GM23338 (cell line): ENCODE measurements around the gene DLGAP3. TPM values are rescaled to one million over a fixed set of nuclear protein-coding genes. Genes with fewer than 3 reads are reported as not detected.

Experiments
- ATAC-seq: fragments of 200-7000 bp; cut with Tn5 transposase; 3 replicates; pipeline ENCODE4 v1.9.1; 2020
- DNase-seq: peaks from one replicate; pipeline ENCODE4 v3.0.0-alpha.2; 2015; ENCODE audit warnings: low spot score
- H2AFZ ChIP-seq: fragments of 200-600 bp; sonication (generic); 2 replicates; pipeline ENCODE4 v1.8.0; 2016; ENCODE audit warnings: antibody characterized with exemption, mild to moderate bottlenecking, moderate library complexity
- H3F3A ChIP-seq: fragments of 200-600 bp; sonication (generic); replicated peaks from 2 replicates; pipeline ENCODE4 v1.8.0; 2017; ENCODE audit warnings: antibody characterized with exemption, mixed run types, low read depth
- H3K27ac ChIP-seq: fragments of 200-600 bp; sonication (generic); 2 replicates; pipeline ENCODE4 v1.6.1; 2016; ENCODE audit warnings: low read depth
- H3K27me3 ChIP-seq: fragments of 200-600 bp; sonication (generic); 2 replicates; pipeline ENCODE4 v1.8.0; 2016; ENCODE audit warnings: mild to moderate bottlenecking, mixed run types, moderate library complexity; ENCODE audit not compliant: insufficient read depth
- H3K36me3 ChIP-seq: fragments of 200-600 bp; sonication (generic); 2 replicates; pipeline ENCODE4 v1.8.0; 2016; ENCODE audit warnings: mild to moderate bottlenecking; ENCODE audit not compliant: insufficient read depth
- H3K4me1 ChIP-seq: fragments of 200-600 bp; sonication (generic); 2 replicates; pipeline ENCODE4 v1.8.0; 2016; ENCODE audit warnings: mild to moderate bottlenecking, moderate library complexity; ENCODE audit not compliant: insufficient read depth
- H3K4me2 ChIP-seq: fragments of 200-600 bp; sonication (generic); 2 replicates; pipeline ENCODE4 v1.7.1; 2017; ENCODE audit warnings: mixed run types
- H3K4me3 ChIP-seq: fragments of 200-600 bp; sonication (generic); 2 replicates; pipeline ENCODE4 v1.6.1; 2016; ENCODE audit warnings: mixed run types
- H3K79me2 ChIP-seq: fragments of 200-600 bp; sonication (generic); replicated peaks from 2 replicates; pipeline ENCODE4 v1.8.0; 2017; ENCODE audit warnings: mild to moderate bottlenecking; ENCODE audit not compliant: insufficient read depth
- H3K9me2 ChIP-seq: fragments of 200-600 bp; sonication (generic); 2 replicates; pipeline ENCODE4 v1.8.0; 2017; ENCODE audit not compliant: insufficient read depth
- H4K20me1 ChIP-seq: fragments of 200-600 bp; sonication (generic); replicated peaks from 2 replicates; pipeline ENCODE4 v1.8.0; 2017; ENCODE audit warnings: mild to moderate bottlenecking; ENCODE audit not compliant: insufficient read depth
- H3K27ac Mint-ChIP-seq: 2 replicates; pipeline ENCODE4 v1.8.0; 2020; ENCODE audit warnings: inconsistent platforms, mild to moderate bottlenecking, moderate library complexity, mixed read lengths
- H3K27me3 Mint-ChIP-seq: 3 replicates; pipeline ENCODE4 v1.8.0; 2022; ENCODE audit warnings: low read depth, mild to moderate bottlenecking, moderate library complexity, mixed read lengths, inconsistent platforms; ENCODE audit not compliant: insufficient read depth, poor library complexity
- H3K36me3 Mint-ChIP-seq: 3 replicates; pipeline ENCODE4 v1.8.0; 2021; ENCODE audit warnings: low read depth, mild to moderate bottlenecking, inconsistent platforms, moderate library complexity, mixed read lengths
- H3K4me1 Mint-ChIP-seq: 3 replicates; pipeline ENCODE4 v1.8.0; 2020; ENCODE audit warnings: mild to moderate bottlenecking, inconsistent platforms, mixed read lengths
- H3K4me3 Mint-ChIP-seq: 3 replicates; pipeline ENCODE4 v1.8.0; 2021; ENCODE audit warnings: moderate library complexity, mild to moderate bottlenecking, inconsistent platforms, mixed read lengths
- H3K9me3 Mint-ChIP-seq: 3 replicates; pipeline ENCODE4 v1.8.0; 2020; ENCODE audit warnings: moderate library complexity, mild to moderate bottlenecking, inconsistent platforms, mixed read lengths
- CREB1 ChIP-seq: fragments of 250-450 bp; sonication (Bioruptor Pico); IDR thresholded peaks from 2 replicates; pipeline ENCODE4 v1.5.0; 2020; ENCODE audit warnings: low read depth, mild to moderate bottlenecking, moderate library complexity
- EZH2 ChIP-seq: fragments of 200-600 bp; sonication (generic); IDR thresholded peaks from one replicate; pipeline ENCODE4 v1.8.0; 2017; ENCODE audit warnings: antibody characterized with exemption, mild to moderate bottlenecking, low read depth; ENCODE audit not compliant: unreplicated experiment
- EZH2phosphoT487 ChIP-seq: fragments of 200-600 bp; sonication (generic); IDR thresholded peaks from one replicate; pipeline ENCODE4 v1.8.1; 2018; ENCODE audit warnings: antibody characterized with exemption; ENCODE audit not compliant: unreplicated experiment
- JUNB ChIP-seq: IDR thresholded peaks from one replicate; pipeline ENCODE4 v1.6.1; 2016; ENCODE audit warnings: antibody characterized with exemption; ENCODE audit not compliant: unreplicated experiment
- NANOG ChIP-seq: IDR thresholded peaks from 2 replicates; pipeline ENCODE4 v1.6.1; 2016; ENCODE audit warnings: antibody characterized with exemption, borderline replicate concordance
- POLR2AphosphoS5 ChIP-seq: IDR thresholded peaks from 2 replicates; pipeline ENCODE4 v1.6.1; 2016; ENCODE audit warnings: antibody characterized with exemption, low read depth
- STAT1 ChIP-seq: IDR thresholded peaks from one replicate; pipeline ENCODE4 v1.6.1; 2016; ENCODE audit warnings: antibody characterized with exemption; ENCODE audit not compliant: unreplicated experiment
- ZNF114 ChIP-seq: fragments of 250-450 bp; sonication (Bioruptor Pico); IDR thresholded peaks from 2 replicates; pipeline ENCODE4 v1.5.0; 2020; ENCODE audit warnings: mild to moderate bottlenecking, moderate library complexity
- ZNF331 ChIP-seq: fragments of 250-450 bp; sonication (Bioruptor Pico); IDR thresholded peaks from 2 replicates; pipeline ENCODE4 v1.5.0; 2020; ENCODE audit warnings: low read depth, mild to moderate bottlenecking, moderate library complexity
- polyA plus RNA-seq: library from polyadenylated mRNA; unstranded; fragments of >200 nt; fragmentation: Nextera tagmentation; extraction: Ambion mirVana; gene quantifications from 2 replicates; pipeline ENCODE4 v1.2.1, GENCODE V29; 2016
- total RNA-seq: library from RNA; depleted of rRNA; stranded (reverse); fragments of >200 nt; shearing (Covaris generic); gene quantifications from 2 replicates; pipeline ENCODE4 v1.2.3, GENCODE V29; 2014
- TF ChIP-seq, protein P1 (sequence below), 2 experiments: fragments of 200-600 bp in 1 of 2; sonication (generic) in 1 of 2; conservative IDR thresholded peaks; 2 replicates each; pipeline versions ENCODE4 v1.5.1 to v1.6.1; 2016 to 2017; ENCODE audit warnings: antibody characterized with exemption in 2 of 2, low read depth in 2 of 2, mild to moderate bottlenecking in 2 of 2, moderate library complexity in 1 of 2
- TF ChIP-seq, protein P2 (sequence below): IDR thresholded peaks from 2 replicates; pipeline ENCODE4 v1.6.1; 2016; ENCODE audit warnings: antibody characterized with exemption
- TF ChIP-seq, protein P3 (sequence below): fragments of 250-450 bp; sonication (Bioruptor Pico); IDR thresholded peaks from 2 replicates; pipeline ENCODE4 v1.5.0; 2020; ENCODE audit warnings: mild to moderate bottlenecking, moderate library complexity
- TF ChIP-seq, protein P4 (sequence below): IDR thresholded peaks from one replicate; pipeline ENCODE4 v1.6.1; 2018; ENCODE audit warnings: antibody characterized with exemption; ENCODE audit not compliant: unreplicated experiment

Gene DLGAP3
- total and polyA plus RNA-seq, 2 experiments from 2014 or later: 7.1 to 13.7 TPM

DNA sequence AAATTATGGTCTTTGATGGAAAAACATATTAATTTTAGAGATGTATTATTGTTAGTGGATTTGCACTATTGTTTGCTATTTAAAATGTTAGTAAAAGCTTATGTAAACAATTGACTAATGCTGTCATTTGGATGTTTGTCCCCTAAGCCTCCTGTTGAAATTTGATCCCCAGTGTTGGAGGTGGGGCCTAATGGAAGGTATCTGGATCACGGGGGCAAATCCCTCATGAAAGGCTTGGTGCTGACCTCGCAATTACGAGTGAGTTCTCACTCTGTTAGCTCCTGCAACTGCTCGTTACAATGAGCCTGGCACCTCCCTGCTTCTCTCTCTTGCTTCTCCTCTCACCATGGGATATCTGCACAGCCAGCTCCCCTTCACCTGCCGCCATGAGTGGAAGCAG is 41.4 kb upstream of the DLGAP3 start:
- Histone ChIP-seq H3K4me1 (peaks cover 13% of the 10 kb centered on the region), H3K4me3 (no peak overlapping the region), H3K27me3 (no peaks in the 10 kb centered on the region; the same call in 1 of the 2 replicates), H3K27ac (no peak overlapping the region), H3K4me2 (0 out of 2 replicates have a peak overlapping the region, but pooled peaks have one; percentile 27), H3K36me3 (0 out of 2 replicates have a peak, but pooled peaks cover 4% of the 10 kb centered on the region), H2AFZ (no peak overlapping the region), H3K9me2 (no peaks in the 10 kb centered on the region), H4K20me1 (no peaks in the 10 kb centered on the region), H3K79me2 (no peaks in the 10 kb centered on the region), H3F3A (no peaks in the 10 kb centered on the region)
- TF ChIP-seq, protein P1, sequence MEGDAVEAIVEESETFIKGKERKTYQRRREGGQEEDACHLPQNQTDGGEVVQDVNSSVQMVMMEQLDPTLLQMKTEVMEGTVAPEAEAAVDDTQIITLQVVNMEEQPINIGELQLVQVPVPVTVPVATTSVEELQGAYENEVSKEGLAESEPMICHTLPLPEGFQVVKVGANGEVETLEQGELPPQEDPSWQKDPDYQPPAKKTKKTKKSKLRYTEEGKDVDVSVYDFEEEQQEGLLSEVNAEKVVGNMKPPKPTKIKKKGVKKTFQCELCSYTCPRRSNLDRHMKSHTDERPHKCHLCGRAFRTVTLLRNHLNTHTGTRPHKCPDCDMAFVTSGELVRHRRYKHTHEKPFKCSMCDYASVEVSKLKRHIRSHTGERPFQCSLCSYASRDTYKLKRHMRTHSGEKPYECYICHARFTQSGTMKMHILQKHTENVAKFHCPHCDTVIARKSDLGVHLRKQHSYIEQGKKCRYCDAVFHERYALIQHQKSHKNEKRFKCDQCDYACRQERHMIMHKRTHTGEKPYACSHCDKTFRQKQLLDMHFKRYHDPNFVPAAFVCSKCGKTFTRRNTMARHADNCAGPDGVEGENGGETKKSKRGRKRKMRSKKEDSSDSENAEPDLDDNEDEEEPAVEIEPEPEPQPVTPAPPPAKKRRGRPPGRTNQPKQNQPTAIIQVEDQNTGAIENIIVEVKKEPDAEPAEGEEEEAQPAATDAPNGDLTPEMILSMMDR (conservative IDR thresholded peaks at IDR 0.05; ENCODE audit: low read depth in 2 of 2): no peak
- TF ChIP-seq STAT1 (no peak), NANOG (no peak), EZH2 (no peak), ZNF114 (CRISPR knock-in tag) (no peak), POLR2AphosphoS5 (no peak), JUNB (no peak), CREB1 (no peak), EZH2phosphoT487 (no peak), ZNF331 (CRISPR knock-in tag) (no peak)
- TF ChIP-seq, protein P2, sequence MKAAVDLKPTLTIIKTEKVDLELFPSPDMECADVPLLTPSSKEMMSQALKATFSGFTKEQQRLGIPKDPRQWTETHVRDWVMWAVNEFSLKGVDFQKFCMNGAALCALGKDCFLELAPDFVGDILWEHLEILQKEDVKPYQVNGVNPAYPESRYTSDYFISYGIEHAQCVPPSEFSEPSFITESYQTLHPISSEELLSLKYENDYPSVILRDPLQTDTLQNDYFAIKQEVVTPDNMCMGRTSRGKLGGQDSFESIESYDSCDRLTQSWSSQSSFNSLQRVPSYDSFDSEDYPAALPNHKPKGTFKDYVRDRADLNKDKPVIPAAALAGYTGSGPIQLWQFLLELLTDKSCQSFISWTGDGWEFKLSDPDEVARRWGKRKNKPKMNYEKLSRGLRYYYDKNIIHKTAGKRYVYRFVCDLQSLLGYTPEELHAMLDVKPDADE: no peak
- TF ChIP-seq, protein P3, sequence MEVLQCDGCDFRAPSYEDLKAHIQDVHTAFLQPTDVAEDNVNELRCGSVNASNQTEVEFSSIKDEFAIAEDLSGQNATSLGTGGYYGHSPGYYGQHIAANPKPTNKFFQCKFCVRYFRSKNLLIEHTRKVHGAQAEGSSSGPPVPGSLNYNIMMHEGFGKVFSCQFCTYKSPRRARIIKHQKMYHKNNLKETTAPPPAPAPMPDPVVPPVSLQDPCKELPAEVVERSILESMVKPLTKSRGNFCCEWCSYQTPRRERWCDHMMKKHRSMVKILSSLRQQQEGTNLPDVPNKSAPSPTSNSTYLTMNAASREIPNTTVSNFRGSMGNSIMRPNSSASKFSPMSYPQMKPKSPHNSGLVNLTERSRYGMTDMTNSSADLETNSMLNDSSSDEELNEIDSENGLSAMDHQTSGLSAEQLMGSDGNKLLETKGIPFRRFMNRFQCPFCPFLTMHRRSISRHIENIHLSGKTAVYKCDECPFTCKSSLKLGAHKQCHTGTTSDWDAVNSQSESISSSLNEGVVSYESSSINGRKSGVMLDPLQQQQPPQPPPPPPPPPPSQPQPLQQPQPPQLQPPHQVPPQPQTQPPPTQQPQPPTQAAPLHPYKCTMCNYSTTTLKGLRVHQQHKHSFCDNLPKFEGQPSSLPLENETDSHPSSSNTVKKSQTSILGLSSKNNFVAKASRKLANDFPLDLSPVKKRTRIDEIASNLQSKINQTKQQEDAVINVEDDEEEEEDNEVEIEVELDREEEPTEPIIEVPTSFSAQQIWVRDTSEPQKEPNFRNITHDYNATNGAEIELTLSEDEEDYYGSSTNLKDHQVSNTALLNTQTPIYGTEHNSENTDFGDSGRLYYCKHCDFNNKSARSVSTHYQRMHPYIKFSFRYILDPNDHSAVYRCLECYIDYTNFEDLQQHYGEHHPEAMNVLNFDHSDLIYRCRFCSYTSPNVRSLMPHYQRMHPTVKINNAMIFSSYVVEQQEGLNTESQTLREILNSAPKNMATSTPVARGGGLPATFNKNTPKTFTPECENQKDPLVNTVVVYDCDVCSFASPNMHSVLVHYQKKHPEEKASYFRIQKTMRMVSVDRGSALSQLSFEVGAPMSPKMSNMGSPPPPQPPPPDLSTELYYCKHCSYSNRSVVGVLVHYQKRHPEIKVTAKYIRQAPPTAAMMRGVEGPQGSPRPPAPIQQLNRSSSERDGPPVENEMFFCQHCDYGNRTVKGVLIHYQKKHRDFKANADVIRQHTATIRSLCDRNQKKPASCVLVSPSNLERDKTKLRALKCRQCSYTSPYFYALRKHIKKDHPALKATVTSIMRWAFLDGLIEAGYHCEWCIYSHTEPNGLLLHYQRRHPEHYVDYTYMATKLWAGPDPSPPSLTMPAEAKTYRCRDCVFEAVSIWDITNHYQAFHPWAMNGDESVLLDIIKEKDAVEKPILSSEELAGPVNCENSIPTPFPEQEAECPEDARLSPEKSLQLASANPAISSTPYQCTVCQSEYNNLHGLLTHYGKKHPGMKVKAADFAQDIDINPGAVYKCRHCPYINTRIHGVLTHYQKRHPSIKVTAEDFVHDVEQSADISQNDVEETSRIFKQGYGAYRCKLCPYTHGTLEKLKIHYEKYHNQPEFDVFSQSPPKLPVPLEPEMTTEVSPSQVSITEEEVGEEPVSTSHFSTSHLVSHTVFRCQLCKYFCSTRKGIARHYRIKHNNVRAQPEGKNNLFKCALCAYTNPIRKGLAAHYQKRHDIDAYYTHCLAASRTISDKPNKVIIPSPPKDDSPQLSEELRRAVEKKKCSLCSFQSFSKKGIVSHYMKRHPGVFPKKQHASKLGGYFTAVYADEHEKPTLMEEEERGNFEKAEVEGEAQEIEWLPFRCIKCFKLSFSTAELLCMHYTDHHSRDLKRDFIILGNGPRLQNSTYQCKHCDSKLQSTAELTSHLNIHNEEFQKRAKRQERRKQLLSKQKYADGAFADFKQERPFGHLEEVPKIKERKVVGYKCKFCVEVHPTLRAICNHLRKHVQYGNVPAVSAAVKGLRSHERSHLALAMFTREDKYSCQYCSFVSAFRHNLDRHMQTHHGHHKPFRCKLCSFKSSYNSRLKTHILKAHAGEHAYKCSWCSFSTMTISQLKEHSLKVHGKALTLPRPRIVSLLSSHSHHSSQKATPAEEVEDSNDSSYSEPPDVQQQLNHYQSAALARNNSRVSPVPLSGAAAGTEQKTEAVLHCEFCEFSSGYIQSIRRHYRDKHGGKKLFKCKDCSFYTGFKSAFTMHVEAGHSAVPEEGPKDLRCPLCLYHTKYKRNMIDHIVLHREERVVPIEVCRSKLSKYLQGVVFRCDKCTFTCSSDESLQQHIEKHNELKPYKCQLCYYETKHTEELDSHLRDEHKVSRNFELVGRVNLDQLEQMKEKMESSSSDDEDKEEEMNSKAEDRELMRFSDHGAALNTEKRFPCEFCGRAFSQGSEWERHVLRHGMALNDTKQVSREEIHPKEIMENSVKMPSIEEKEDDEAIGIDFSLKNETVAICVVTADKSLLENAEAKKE: no peak
- TF ChIP-seq, protein P4, sequence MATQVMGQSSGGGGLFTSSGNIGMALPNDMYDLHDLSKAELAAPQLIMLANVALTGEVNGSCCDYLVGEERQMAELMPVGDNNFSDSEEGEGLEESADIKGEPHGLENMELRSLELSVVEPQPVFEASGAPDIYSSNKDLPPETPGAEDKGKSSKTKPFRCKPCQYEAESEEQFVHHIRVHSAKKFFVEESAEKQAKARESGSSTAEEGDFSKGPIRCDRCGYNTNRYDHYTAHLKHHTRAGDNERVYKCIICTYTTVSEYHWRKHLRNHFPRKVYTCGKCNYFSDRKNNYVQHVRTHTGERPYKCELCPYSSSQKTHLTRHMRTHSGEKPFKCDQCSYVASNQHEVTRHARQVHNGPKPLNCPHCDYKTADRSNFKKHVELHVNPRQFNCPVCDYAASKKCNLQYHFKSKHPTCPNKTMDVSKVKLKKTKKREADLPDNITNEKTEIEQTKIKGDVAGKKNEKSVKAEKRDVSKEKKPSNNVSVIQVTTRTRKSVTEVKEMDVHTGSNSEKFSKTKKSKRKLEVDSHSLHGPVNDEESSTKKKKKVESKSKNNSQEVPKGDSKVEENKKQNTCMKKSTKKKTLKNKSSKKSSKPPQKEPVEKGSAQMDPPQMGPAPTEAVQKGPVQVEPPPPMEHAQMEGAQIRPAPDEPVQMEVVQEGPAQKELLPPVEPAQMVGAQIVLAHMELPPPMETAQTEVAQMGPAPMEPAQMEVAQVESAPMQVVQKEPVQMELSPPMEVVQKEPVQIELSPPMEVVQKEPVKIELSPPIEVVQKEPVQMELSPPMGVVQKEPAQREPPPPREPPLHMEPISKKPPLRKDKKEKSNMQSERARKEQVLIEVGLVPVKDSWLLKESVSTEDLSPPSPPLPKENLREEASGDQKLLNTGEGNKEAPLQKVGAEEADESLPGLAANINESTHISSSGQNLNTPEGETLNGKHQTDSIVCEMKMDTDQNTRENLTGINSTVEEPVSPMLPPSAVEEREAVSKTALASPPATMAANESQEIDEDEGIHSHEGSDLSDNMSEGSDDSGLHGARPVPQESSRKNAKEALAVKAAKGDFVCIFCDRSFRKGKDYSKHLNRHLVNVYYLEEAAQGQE: no peak
- ATAC-seq: peak; percentile 91
- Mint-ChIP-seq H3K9me3 (peaks cover 21% of the 10 kb centered on the region; the same call in 2 of the 3 replicates), H3K27ac (peak overlapping the region; percentile 83), H3K36me3 (0 out of 3 replicates have a peak, but pooled peaks cover 3% of the 10 kb centered on the region), H3K4me1 (peaks cover 22% of the 10 kb centered on the region), H3K27me3 (peaks cover 7% of the 10 kb centered on the region), H3K4me3 (0 out of 3 replicates have a peak overlapping the region, but pooled peaks have one; percentile 36)
- peak; percentile 80 for DNase-seq
